HUES6 (cell line): Measurements from ENCODE around the gene USP46.

ENCODE experiments used
- H3K27ac ChIP-seq: 2 replicates; pipeline ENCODE4 v1.7.0; 2013; ENCODE audit warnings: low read depth, mild to moderate bottlenecking, low read length, inconsistent platforms
- H3K27me3 ChIP-seq: 2 replicates; pipeline ENCODE4 v1.6.1; 2013; ENCODE audit warnings: low read length; ENCODE audit not compliant: control insufficient read depth, insufficient read depth
- H3K36me3 ChIP-seq: 2 replicates; pipeline ENCODE4 v1.6.1; 2013; ENCODE audit warnings: low read length; ENCODE audit not compliant: control insufficient read depth, insufficient read depth
- H3K4me1 ChIP-seq: 2 replicates; pipeline ENCODE4 v1.6.1; 2013; ENCODE audit warnings: low read length; ENCODE audit not compliant: control insufficient read depth, insufficient read depth
- H3K4me3 ChIP-seq: 2 replicates; pipeline ENCODE4 v1.5.1; 2013; ENCODE audit warnings: low read depth, low read length
- H3K9ac ChIP-seq: one replicate; pipeline ENCODE4 v1.6.1; 2013; ENCODE audit warnings: mild to moderate bottlenecking, low read length
- H3K9me3 ChIP-seq: 2 replicates; pipeline ENCODE4 v1.6.1; 2013; ENCODE audit warnings: low read depth, low read length; ENCODE audit not compliant: control insufficient read depth, insufficient read depth

Gene USP46

GRCh38 chr4:52600275-52600674, 58.8 kb downstream of the USP46 start:
- no peaks in the 10 kb centered on the region for H3K27me3 ChIP-seq
- H3K27ac ChIP-seq: no peak overlapping the region
- no peak overlapping the region for H3K9ac ChIP-seq
- H3K4me3 ChIP-seq: no peak overlapping the region
- H3K4me1 ChIP-seq: no peaks in the 10 kb centered on the region
- H3K36me3 ChIP-seq: peaks cover 86% of the 10 kb centered on the region
- no peaks in the 10 kb centered on the region for H3K9me3 ChIP-seq

- Histone ChIP-seq H3K36me3 (peaks cover 59% of the 10 kb centered on the region), H3K4me1 (0 out of 2 replicates have a peak, but pooled peaks cover 2% of the 10 kb centered on the region), H3K9me3 (no peaks in the 10 kb centered on the region), H3K27me3 (no peaks in the 10 kb centered on the region), H3K9ac (no peak overlapping the region), H3K27ac (no peak overlapping the region), H3K4me3 (no peak overlapping the region)
Observed at GRCh38 chr4:52595001-52595400, 64.1 kb downstream of the USP46 start.

GRCh38 chr4:52592287-52592686, 66.8 kb downstream of the USP46 start:
- Histone ChIP-seq H3K9ac (no peak overlapping the region), H3K36me3 (peaks cover 35% of the 10 kb centered on the region), H3K4me3 (no peak overlapping the region), H3K9me3 (no peaks in the 10 kb centered on the region), H3K27ac (no peak overlapping the region), H3K4me1 (peaks cover 5% of the 10 kb centered on the region; the same call in 1 of the 2 replicates), H3K27me3 (no peaks in the 10 kb centered on the region)

- no peaks in the 10 kb centered on the region for H3K9me3 ChIP-seq
- no peak overlapping the region for H3K9ac ChIP-seq
- no peak overlapping the region for H3K27ac ChIP-seq
- H3K4me1 ChIP-seq: peaks cover 12% of the 10 kb centered on the region
- H3K4me3 ChIP-seq: no peak overlapping the region
- H3K36me3 ChIP-seq: peaks cover 5% of the 10 kb centered on the region; the same call in 1 of the 2 replicates
- H3K27me3 ChIP-seq: no peaks in the 10 kb centered on the region
Observed at GRCh38 chr4:52588771-52589591, 70.1 kb downstream of the USP46 start.

GRCh38 chr4:52588097-52588496, 71.0 kb downstream of the USP46 start:
- Histone ChIP-seq H3K27me3 (no peaks in the 10 kb centered on the region), H3K27ac (no peak overlapping the region), H3K4me3 (no peak overlapping the region), H3K4me1 (peaks cover 12% of the 10 kb centered on the region), H3K36me3 (peaks cover under 1% of the 10 kb centered on the region; the same call in 1 of the 2 replicates), H3K9me3 (no peaks in the 10 kb centered on the region), H3K9ac (no peak overlapping the region)

GRCh38 chr4:52586069-52586468, 73.0 kb downstream of the USP46 start:
- Histone ChIP-seq H3K9ac (no peak overlapping the region), H3K4me1 (peaks cover 10% of the 10 kb centered on the region), H3K27me3 (no peaks in the 10 kb centered on the region), H3K36me3 (no peaks in the 10 kb centered on the region), H3K4me3 (no peak overlapping the region), H3K27ac (no peak overlapping the region), H3K9me3 (no peaks in the 10 kb centered on the region)

GRCh38 chr4:52585379-52585778, 73.7 kb downstream of the USP46 start:
- no peaks in the 10 kb centered on the region for H3K36me3 ChIP-seq
- no peak overlapping the region for H3K4me3 ChIP-seq
- no peaks in the 10 kb centered on the region for H3K9me3 ChIP-seq
- H3K4me1 ChIP-seq: peaks cover 10% of the 10 kb centered on the region
- H3K27ac ChIP-seq: no peak overlapping the region
- no peaks in the 10 kb centered on the region for H3K27me3 ChIP-seq
- no peak overlapping the region for H3K9ac ChIP-seq

- Histone ChIP-seq H3K27ac (no peak overlapping the region), H3K4me3 (no peak overlapping the region), H3K9ac (no peak overlapping the region), H3K27me3 (no peaks in the 10 kb centered on the region), H3K9me3 (no peaks in the 10 kb centered on the region), H3K4me1 (no peaks in the 10 kb centered on the region), H3K36me3 (no peaks in the 10 kb centered on the region)
Observed at GRCh38 chr4:52579602-52580272, 79.4 kb downstream of the USP46 start.

- Histone ChIP-seq H3K4me3 (no peak overlapping the region), H3K9ac (no peak overlapping the region), H3K27me3 (no peaks in the 10 kb centered on the region), H3K9me3 (no peaks in the 10 kb centered on the region), H3K27ac (no peak overlapping the region), H3K4me1 (no peaks in the 10 kb centered on the region), H3K36me3 (no peaks in the 10 kb centered on the region)
Observed at GRCh38 chr4:52578951-52579350, 80.2 kb downstream of the USP46 start.

GRCh38 chr4:52577624-52577962, 81.5 kb downstream of the USP46 start:
- Histone ChIP-seq H3K9me3 (no peaks in the 10 kb centered on the region), H3K9ac (no peak overlapping the region), H3K27ac (no peak overlapping the region), H3K4me1 (no peaks in the 10 kb centered on the region), H3K4me3 (no peak overlapping the region), H3K27me3 (no peaks in the 10 kb centered on the region), H3K36me3 (no peaks in the 10 kb centered on the region)

- Histone ChIP-seq H3K4me1 (no peaks in the 10 kb centered on the region), H3K9ac (no peak overlapping the region), H3K36me3 (no peaks in the 10 kb centered on the region), H3K27ac (no peak overlapping the region), H3K4me3 (no peak overlapping the region), H3K9me3 (no peaks in the 10 kb centered on the region), H3K27me3 (no peaks in the 10 kb centered on the region)
Observed at GRCh38 chr4:52576961-52577623, 82.0 kb downstream of the USP46 start.
